Myocyte (in vitro differentiated cells): Measurements from ENCODE around the gene MYH14. TPM values are rescaled to one million over a fixed set of nuclear protein-coding genes. Genes with fewer than 3 reads are reported as not detected.

Experiments used
- DNase-seq: peaks from one replicate; pipeline ENCODE4 v3.0.0-alpha.2; 2012; ENCODE audit warnings: low read depth
- total RNA-seq: library from RNA; depleted of rRNA; stranded (reverse); fragments of >200 nt; gene quantifications from 2 replicates; pipeline ENCODE4 v1.2.3, GENCODE V29; 2014

The MYH14 gene
- total RNA-seq, 1 donor from 2014 or later, result not detected

- DNase-seq, result no peak
Measured at GRCh38 chr19:50358483-50359327, 155.3 kb downstream of the MYH14 start.

GRCh38 chr19:50359328-50359818 is 156.0 kb downstream of the MYH14 start:
- no peak for DNase-seq

Other genes starting within 250 kb of the MYH14 start
- not detected in 2 replicates for gene SIGLEC11, start 242.4 kb upstream of the MYH14 start, total RNA-seq
- gene VRK3, start 178.2 kb upstream of the MYH14 start, total RNA-seq, result 14.7 and 19.0 TPM in 2 replicates
- 8.9 and 9.7 TPM in 2 replicates for gene ZNF473, start 177.6 kb upstream of the MYH14 start, total RNA-seq
- gene IZUMO2, start 40.3 kb upstream of the MYH14 start, total RNA-seq, result not detected in 2 replicates
- not detected in 2 replicates for gene KCNC3, start 125.8 kb downstream of the MYH14 start, total RNA-seq
- gene NAPSA, start 162.0 kb downstream of the MYH14 start, total RNA-seq, result 0.48 and 1.7 TPM in 2 replicates
- 70.3 and 80.5 TPM in 2 replicates for gene NR1H2, start 172.8 kb downstream of the MYH14 start, total RNA-seq
- gene POLD1, start 180.7 kb downstream of the MYH14 start, total RNA-seq, result 22.0 and 26.3 TPM in 2 replicates
- 0.73 and 2.4 TPM in 2 replicates for gene SPIB, start 215.3 kb downstream of the MYH14 start, total RNA-seq
- 65.8 and 124 TPM in 2 replicates for gene MYBPC2, start 229.3 kb downstream of the MYH14 start, total RNA-seq